Mononuclear cell (primary cell): ENCODE measurements around the gene ANKMY2. TPM values are rescaled to one million over a fixed set of nuclear protein-coding genes. Genes with fewer than 3 reads are reported as not detected.

Experiments used
- H3K27me3 ChIP-seq: 2 replicates; pipeline ENCODE4 v1.6.0; 2011; ENCODE audit warnings: low read length, control low read depth; ENCODE audit not compliant: insufficient read depth
- H3K4me1 ChIP-seq: 2 replicates; pipeline ENCODE4 v1.5.1; 2011; ENCODE audit warnings: mild to moderate bottlenecking, low read length, control low read depth; ENCODE audit not compliant: insufficient read depth
- H3K4me3 ChIP-seq: 2 replicates; pipeline ENCODE4 v1.5.1; 2011; ENCODE audit warnings: mild to moderate bottlenecking, low read length, moderate library complexity
- H3K9me3 ChIP-seq: 2 replicates; pipeline ENCODE4 v1.5.1; 2011; ENCODE audit warnings: low read depth, mild to moderate bottlenecking, control low read depth, low read length
- total RNA-seq: library from RNA; depleted of rRNA; stranded (reverse); fragments of >200 nt; gene quantifications from one replicate; pipeline ENCODE4 v1.2.3, GENCODE V29; 2012

Gene ANKMY2
- total RNA-seq, 1 donor: 6.7 TPM

- H3K4me3 ChIP-seq: no peak overlapping the region
- no peaks in the 10 kb centered on the region for H3K9me3 ChIP-seq
- H3K4me1 ChIP-seq: no peaks in the 10 kb centered on the region
These were observed 89.2 kb downstream of the ANKMY2 start for GRCh38 chr7:16556359-16556758.

GRCh38 chr7:16554518-16555236 is 90.9 kb downstream of the ANKMY2 start:
- Histone ChIP-seq H3K27me3 (no peaks in the 10 kb centered on the region), H3K9me3 (no peaks in the 10 kb centered on the region), H3K4me3 (no peak overlapping the region), H3K4me1 (no peaks in the 10 kb centered on the region)

More at GRCh38 chr7:16556359-16556758, 89.2 kb downstream of the ANKMY2 start:
- H3K27me3 ChIP-seq: no peaks in the 10 kb centered on the region

GRCh38 chr7:16550671-16551070 is 94.9 kb downstream of the ANKMY2 start:
- H3K27me3 ChIP-seq: no peaks in the 10 kb centered on the region
- H3K4me3 ChIP-seq: no peak overlapping the region
- no peaks in the 10 kb centered on the region for H3K9me3 ChIP-seq
- no peaks in the 10 kb centered on the region for H3K4me1 ChIP-seq

Other genes with a start within 250 kb of the ANKMY2 start
- 0.63 TPM for gene CRPPA, start 224.2 kb downstream of the ANKMY2 start, total RNA-seq
- not detected for gene SOSTDC1, start 180.0 kb downstream of the ANKMY2 start, total RNA-seq
- gene LRRC72, start 118.9 kb downstream of the ANKMY2 start, total RNA-seq: not detected
- gene BZW2, start 427 bp upstream of the ANKMY2 start, total RNA-seq: 21.3 TPM
- 5.0 TPM for gene TSPAN13, start 108.0 kb upstream of the ANKMY2 start, total RNA-seq
- not detected for gene AGR2, start 159.2 kb upstream of the ANKMY2 start, total RNA-seq
- not detected for gene AGR3, start 236.2 kb upstream of the ANKMY2 start, total RNA-seq